GM12878 (cell line): ENCODE results near the gene ARMS2.

ENCODE experiments used
- CHD1 ChIP-seq: IDR thresholded peaks from 2 replicates; pipeline ENCODE4 v1.6.1; 2012; ENCODE audit warnings: low read depth, low read length, improper control_type of control experiment
- TCF12 ChIP-seq: IDR thresholded peaks from 2 replicates; pipeline ENCODE4 v1.6.1; 2011; ENCODE audit warnings: low read depth, mild to moderate bottlenecking, low read length
- TF ChIP-seq, protein P1 (sequence below): fragments of 450-650 bp; IDR thresholded peaks from 2 replicates; pipeline ENCODE4 v1.6.1; 2014; ENCODE audit warnings: mild to moderate bottlenecking
- TF ChIP-seq, protein P2 (sequence below), 3 experiments: IDR thresholded peaks in 2 of 3; conservative IDR thresholded peaks in 1 of 3; 2 replicates each; pipeline ENCODE4 v1.5.1; 2011; ENCODE audit warnings: low read depth in 3 of 3, low read length in 3 of 3, mild to moderate bottlenecking in 3 of 3, control low read depth in 2 of 3, moderate library complexity in 2 of 3, inconsistent platforms in 1 of 3, mixed read lengths in 1 of 3; ENCODE audit not compliant: control insufficient read depth in 2 of 3, insufficient read depth in 1 of 3; ENCODE audit errors: extremely low read depth in 1 of 3
- TF ChIP-seq, protein P3 (sequence below): fragments of 450-650 bp; IDR thresholded peaks from 2 replicates; pipeline ENCODE4 v1.6.1; 2017; ENCODE audit warnings: antibody characterized with exemption, mild to moderate bottlenecking, moderate library complexity

DNA sequence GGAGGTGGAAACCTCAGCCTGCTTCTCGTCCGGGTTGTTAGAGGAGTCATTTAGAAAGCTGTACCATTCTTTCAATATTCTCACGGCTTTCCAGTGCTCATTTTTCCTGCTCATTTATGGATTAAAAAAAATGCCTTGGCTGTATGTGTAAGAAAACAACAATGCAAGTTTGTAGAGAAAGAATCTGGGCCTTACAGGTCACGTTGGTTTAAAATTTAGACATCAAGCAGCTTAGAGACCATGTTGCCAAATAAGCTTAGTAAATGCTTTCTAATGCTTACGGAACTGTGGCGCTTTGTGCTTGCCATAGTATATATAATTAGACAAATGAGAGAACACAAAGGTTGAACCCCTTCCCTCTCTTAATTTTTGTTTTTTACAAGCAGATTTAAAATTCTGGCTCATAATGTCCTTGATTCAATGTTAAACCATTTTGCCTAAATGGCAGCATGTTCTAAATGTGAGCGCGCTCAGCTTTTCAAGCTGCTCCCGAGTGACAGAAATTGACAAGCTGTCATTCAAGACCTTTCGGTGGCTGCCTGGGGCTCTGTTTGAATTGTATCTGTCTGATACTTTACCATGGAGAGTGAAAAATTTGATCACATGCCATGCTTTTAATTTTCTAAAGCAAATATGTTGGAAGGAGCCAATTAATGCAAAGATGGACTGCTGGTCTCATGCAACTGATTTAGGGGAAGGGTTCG lies 1.1 kb downstream of the ARMS2 start:
- TF ChIP-seq, protein P1, sequence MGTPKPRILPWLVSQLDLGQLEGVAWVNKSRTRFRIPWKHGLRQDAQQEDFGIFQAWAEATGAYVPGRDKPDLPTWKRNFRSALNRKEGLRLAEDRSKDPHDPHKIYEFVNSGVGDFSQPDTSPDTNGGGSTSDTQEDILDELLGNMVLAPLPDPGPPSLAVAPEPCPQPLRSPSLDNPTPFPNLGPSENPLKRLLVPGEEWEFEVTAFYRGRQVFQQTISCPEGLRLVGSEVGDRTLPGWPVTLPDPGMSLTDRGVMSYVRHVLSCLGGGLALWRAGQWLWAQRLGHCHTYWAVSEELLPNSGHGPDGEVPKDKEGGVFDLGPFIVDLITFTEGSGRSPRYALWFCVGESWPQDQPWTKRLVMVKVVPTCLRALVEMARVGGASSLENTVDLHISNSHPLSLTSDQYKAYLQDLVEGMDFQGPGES, result no peak
- TF ChIP-seq, protein P2, sequence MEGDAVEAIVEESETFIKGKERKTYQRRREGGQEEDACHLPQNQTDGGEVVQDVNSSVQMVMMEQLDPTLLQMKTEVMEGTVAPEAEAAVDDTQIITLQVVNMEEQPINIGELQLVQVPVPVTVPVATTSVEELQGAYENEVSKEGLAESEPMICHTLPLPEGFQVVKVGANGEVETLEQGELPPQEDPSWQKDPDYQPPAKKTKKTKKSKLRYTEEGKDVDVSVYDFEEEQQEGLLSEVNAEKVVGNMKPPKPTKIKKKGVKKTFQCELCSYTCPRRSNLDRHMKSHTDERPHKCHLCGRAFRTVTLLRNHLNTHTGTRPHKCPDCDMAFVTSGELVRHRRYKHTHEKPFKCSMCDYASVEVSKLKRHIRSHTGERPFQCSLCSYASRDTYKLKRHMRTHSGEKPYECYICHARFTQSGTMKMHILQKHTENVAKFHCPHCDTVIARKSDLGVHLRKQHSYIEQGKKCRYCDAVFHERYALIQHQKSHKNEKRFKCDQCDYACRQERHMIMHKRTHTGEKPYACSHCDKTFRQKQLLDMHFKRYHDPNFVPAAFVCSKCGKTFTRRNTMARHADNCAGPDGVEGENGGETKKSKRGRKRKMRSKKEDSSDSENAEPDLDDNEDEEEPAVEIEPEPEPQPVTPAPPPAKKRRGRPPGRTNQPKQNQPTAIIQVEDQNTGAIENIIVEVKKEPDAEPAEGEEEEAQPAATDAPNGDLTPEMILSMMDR (IDR thresholded peaks at IDR 0.05 in 2 of 3, conservative IDR thresholded peaks at IDR 0.05 in 1 of 3; ENCODE audit: control insufficient read depth in 2 of 3, extremely low read depth in 1 of 3, insufficient read depth in 1 of 3, low read depth in 3 of 3, low read length in 3 of 3), result no peak
- TF ChIP-seq, protein P3, sequence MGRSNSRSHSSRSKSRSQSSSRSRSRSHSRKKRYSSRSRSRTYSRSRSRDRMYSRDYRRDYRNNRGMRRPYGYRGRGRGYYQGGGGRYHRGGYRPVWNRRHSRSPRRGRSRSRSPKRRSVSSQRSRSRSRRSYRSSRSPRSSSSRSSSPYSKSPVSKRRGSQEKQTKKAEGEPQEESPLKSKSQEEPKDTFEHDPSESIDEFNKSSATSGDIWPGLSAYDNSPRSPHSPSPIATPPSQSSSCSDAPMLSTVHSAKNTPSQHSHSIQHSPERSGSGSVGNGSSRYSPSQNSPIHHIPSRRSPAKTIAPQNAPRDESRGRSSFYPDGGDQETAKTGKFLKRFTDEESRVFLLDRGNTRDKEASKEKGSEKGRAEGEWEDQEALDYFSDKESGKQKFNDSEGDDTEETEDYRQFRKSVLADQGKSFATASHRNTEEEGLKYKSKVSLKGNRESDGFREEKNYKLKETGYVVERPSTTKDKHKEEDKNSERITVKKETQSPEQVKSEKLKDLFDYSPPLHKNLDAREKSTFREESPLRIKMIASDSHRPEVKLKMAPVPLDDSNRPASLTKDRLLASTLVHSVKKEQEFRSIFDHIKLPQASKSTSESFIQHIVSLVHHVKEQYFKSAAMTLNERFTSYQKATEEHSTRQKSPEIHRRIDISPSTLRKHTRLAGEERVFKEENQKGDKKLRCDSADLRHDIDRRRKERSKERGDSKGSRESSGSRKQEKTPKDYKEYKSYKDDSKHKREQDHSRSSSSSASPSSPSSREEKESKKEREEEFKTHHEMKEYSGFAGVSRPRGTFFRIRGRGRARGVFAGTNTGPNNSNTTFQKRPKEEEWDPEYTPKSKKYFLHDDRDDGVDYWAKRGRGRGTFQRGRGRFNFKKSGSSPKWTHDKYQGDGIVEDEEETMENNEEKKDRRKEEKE, result no peak
- TF ChIP-seq CHD1 (no peak), TCF12 (no peak)
